Endothelial cell of umbilical vein (primary cell): Measurements from ENCODE around the gene FAM184B. TPM values are rescaled to one million over a fixed set of nuclear protein-coding genes. Genes with fewer than 3 reads are reported as not detected.

Source experiments
- BruUV-seq: library from RNA; stranded (reverse); fragments of 400-500 nt; replicated peaks from 2 replicates; lab custom pipeline; 2021; lab: Mats Ljungman, UMichigan
- CTCF ChIA-PET: fragments of 300-600, 350-600 bp; sonication (Branson Sonifier 250); formaldehyde crosslinking; loops from one replicate; lab custom pipeline; 2021; ENCODE audit warnings: antibody characterized with exemption, inconsistent platforms; lab: Charles Lee
- POLR2A ChIA-PET: fragments of 300-600, 350-600 bp; sonication (Branson Sonifier 250); formaldehyde crosslinking; loops from one replicate; lab custom pipeline; 2021; ENCODE audit warnings: antibody characterized with exemption, inconsistent platforms; lab: Charles Lee
- DNase-seq: peaks from one replicate; pipeline ENCODE4 v3.0.0-alpha.2; 2011; ENCODE audit warnings: low read depth, low spot score
- FAIRE-seq: peaks from 2 replicates; lab custom pipeline; 2011; peaks lifted over from hg19 to GRCh38; lab: Jason Lieb, UNC
- H2AFZ ChIP-seq: 2 replicates; pipeline ENCODE4 v1.6.0; 2012; ENCODE audit warnings: low read depth, low read length, control low read depth, inconsistent platforms
- H3K27ac ChIP-seq: 2 replicates; pipeline ENCODE4 v1.5.1; 2011; ENCODE audit warnings: low read depth, mild to moderate bottlenecking, control low read depth, low read length, moderate library complexity; ENCODE audit not compliant: insufficient read depth
- H3K27me3 ChIP-seq, 2 experiments: 2 replicates each; pipeline versions ENCODE4 v1.6.0 to v1.6.1; 2011; ENCODE audit warnings: low read length in 2 of 2, mixed read lengths in 1 of 2; ENCODE audit not compliant: control insufficient read depth in 2 of 2, insufficient read depth in 2 of 2
- H3K36me3 ChIP-seq, 2 experiments: 2 replicates in 1 of 2; 3 replicates in 1 of 2; pipeline ENCODE4 v1.5.1; 2011; ENCODE audit warnings: low read length in 2 of 2, mild to moderate bottlenecking in 1 of 2, moderate library complexity in 1 of 2; ENCODE audit not compliant: control insufficient read depth in 2 of 2, insufficient read depth in 2 of 2; ENCODE audit errors: extremely low read depth in 1 of 2
- H3K4me1 ChIP-seq: 3 replicates; pipeline ENCODE4 v1.5.1; 2011; ENCODE audit warnings: mild to moderate bottlenecking, low read length; ENCODE audit not compliant: control insufficient read depth, insufficient read depth; ENCODE audit errors: extremely low read depth
- H3K4me2 ChIP-seq: 2 replicates; pipeline ENCODE4 v1.6.1; 2011; ENCODE audit warnings: low read length, control low read depth, mixed read lengths; ENCODE audit not compliant: insufficient read depth
- H3K4me3 ChIP-seq, 3 experiments: fragments of 200-600 bp in 1 of 3; sonication (generic), shearing (Covaris generic) in 1 of 3; replicated peaks in 1 of 3; 2 replicates each; pipeline ENCODE4 v1.5.1; 2011 to 2016; ENCODE audit warnings: control low read depth in 3 of 3, low read length in 3 of 3, mild to moderate bottlenecking in 2 of 3, inconsistent platforms in 1 of 3, low read depth in 1 of 3, moderate library complexity in 1 of 3; ENCODE audit not compliant: insufficient read depth in 1 of 3
- H3K79me2 ChIP-seq: 2 replicates; pipeline ENCODE4 v1.6.0; 2012; ENCODE audit warnings: low read length, inconsistent platforms; ENCODE audit not compliant: control insufficient read depth, insufficient read depth
- H3K9ac ChIP-seq: replicated peaks from 2 replicates; pipeline ENCODE3; 2011; ENCODE audit warnings: low read length, control low read depth; ENCODE audit not compliant: insufficient read depth; ENCODE audit errors: extremely low read depth
- H3K9me1 ChIP-seq: replicated peaks from 3 replicates; pipeline ENCODE4 v1.6.0; 2011; ENCODE audit warnings: mild to moderate bottlenecking, low read length; ENCODE audit not compliant: control insufficient read depth, insufficient read depth; ENCODE audit errors: extremely low read depth
- H3K9me3 ChIP-seq: replicated peaks from 2 replicates; pipeline ENCODE4 v1.5.1; 2012; ENCODE audit warnings: low read length, inconsistent platforms; ENCODE audit not compliant: control insufficient read depth, insufficient read depth
- H4K20me1 ChIP-seq: replicated peaks from 2 replicates; pipeline ENCODE3; 2011; ENCODE audit warnings: mild to moderate bottlenecking, low read length; ENCODE audit not compliant: control insufficient read depth, insufficient read depth; ENCODE audit errors: extremely low read depth
- CTCF ChIP-seq, 2 donors: IDR thresholded peaks; 1 replicate in 1 of 2; 2 replicates in 1 of 2; pipeline ENCODE4 v1.5.1; 2011; ENCODE audit warnings: low read length in 2 of 2, mild to moderate bottlenecking in 2 of 2, moderate library complexity in 2 of 2, control low read depth in 1 of 2, inconsistent platforms in 1 of 2, low read depth in 1 of 2; ENCODE audit not compliant: insufficient read depth in 1 of 2; ENCODE audit errors: extremely low read depth in 1 of 2
- EZH2 ChIP-seq: IDR thresholded peaks from 2 replicates; pipeline ENCODE4 v1.6.1; 2012; ENCODE audit warnings: borderline replicate concordance, low read depth, mild to moderate bottlenecking, moderate library complexity, low read length, inconsistent platforms; ENCODE audit not compliant: severe bottlenecking
- FOS ChIP-seq: IDR thresholded peaks from 2 replicates; pipeline ENCODE4 v1.6.1; 2011; ENCODE audit warnings: mild to moderate bottlenecking, low read length, moderate library complexity, borderline replicate concordance; ENCODE audit not compliant: insufficient read depth
- GATA2 ChIP-seq: IDR thresholded peaks from 2 replicates; pipeline ENCODE4 v1.7.0; 2011; ENCODE audit warnings: low read depth, mild to moderate bottlenecking, moderate library complexity, mixed read lengths, low read length; ENCODE audit not compliant: insufficient read length, insufficient read depth
- JUN ChIP-seq: IDR thresholded peaks from 2 replicates; pipeline ENCODE4 v1.6.1; 2011; ENCODE audit warnings: borderline replicate concordance, low read depth; ENCODE audit not compliant: insufficient read length, insufficient read depth
- MAX ChIP-seq: IDR thresholded peaks from 2 replicates; pipeline ENCODE4 v1.6.1; 2011; ENCODE audit not compliant: insufficient read depth, insufficient read length
- MYC ChIP-seq: IDR thresholded peaks from one replicate; pipeline ENCODE4 v1.6.1; 2011; ENCODE audit warnings: mild to moderate bottlenecking, low read depth, low read length
- POLR2A ChIP-seq: IDR thresholded peaks from 2 replicates; pipeline ENCODE4 v1.6.1; 2012; ENCODE audit warnings: low read depth, mild to moderate bottlenecking, control low read depth, low read length
- POLR2AphosphoS5 ChIP-seq: IDR thresholded peaks from 2 replicates; pipeline ENCODE4 v1.6.1; 2012; ENCODE audit warnings: low read depth, mild to moderate bottlenecking, control low read depth, low read length, moderate library complexity; ENCODE audit not compliant: insufficient read depth
- dilution Hi-C: fragments of 300-500 bp; cut with MboI; formaldehyde crosslinking; loops from one replicate; pipeline ENCODE4 v1.15.0; 2019; ENCODE audit warnings: low sequenced_read_pairs; ENCODE audit not compliant: extremely low pct_ligation_motif_present
- intact Hi-C: fragments of 100-400 bp; cut with micrococcal nuclease; formaldehyde crosslinking; loops from one replicate; pipeline ENCODE4 v1.10.0; 2022
- polyA plus RNA-seq, 4 experiments: library from polyadenylated mRNA; depleted of rRNA in 3 of 4; stranded (reverse) in 3 of 4; unstranded in 1 of 4; fragments of >200 nt; gene quantifications; 2 replicates each; pipeline versions ENCODE4 v1.2.1 to v1.2.3, GENCODE V29; 2011 to 2012; ENCODE audit warnings: missing spikeins in 1 of 4
- total RNA-seq: library from RNA; stranded (reverse); gene quantifications from 2 replicates; pipeline ENCODE4 v1.2.3, GENCODE V29; 2021

FAM184B gene
- total and polyA plus RNA-seq, 2 donors (not counting 3 experiments of a cell fraction or from before 2014, with no cell fraction given), result not detected

GRCh38 chr4:17665852-17666251 is 115.6 kb downstream of the FAM184B start:
- CTCF ChIA-PET, result no interaction called here
- no TSS peak for BruUV-seq

More at GRCh38 chr4:17665852-17666251, 115.6 kb downstream of the FAM184B start:
- H3K9me3 ChIP-seq, result no peaks in the 10 kb centered on the region
- no peaks in the 10 kb centered on the region for H3K4me1 ChIP-seq
- H3K9ac ChIP-seq, result no peak overlapping the region
- H3K36me3 ChIP-seq, result no peaks in the 10 kb centered on the region
- TF ChIP-seq POLR2AphosphoS5 (no peak), CTCF (IDR thresholded peaks at IDR 0.05; ENCODE audit: extremely low read depth in 1 of 2, insufficient read depth in 1 of 2, low read depth in 1 of 2, low read length in 2 of 2) (no peak), GATA2 (no peak), JUN (no peak), FOS (no peak), MYC (no peak), MAX (no peak), EZH2 (no peak), POLR2A (no peak)
- no peak overlapping the region for H3K27ac ChIP-seq
- no peak overlapping the region for H3K4me3 ChIP-seq
- H4K20me1 ChIP-seq, result no peaks in the 10 kb centered on the region
- no peak overlapping the region for H3K4me2 ChIP-seq
- peaks cover 3 to 6% of the 10 kb centered on the region in 2 experiments for H3K27me3 ChIP-seq
- intact Hi-C loops (no loop called here), dilution Hi-C loops (no loop called here)
- no peaks in the 10 kb centered on the region for H3K79me2 ChIP-seq
- FAIRE-seq, result no peak
- no peak for DNase-seq
- POLR2A ChIA-PET, result no interaction called here
- no peak overlapping the region for H2AFZ ChIP-seq
- no peaks in the 10 kb centered on the region for H3K9me1 ChIP-seq
